HEK293 (cell line): ENCODE results near the gene STK36.

Experiments
- GLIS1 ChIP-seq: fragments of 450-650 bp; formaldehyde crosslinking; IDR thresholded peaks from 2 replicates; pipeline ENCODE4 v1.5.1; 2016; ENCODE audit warnings: missing biosample characterization, missing genetic modification characterization
- SCRT1 ChIP-seq: fragments of 450-650 bp; formaldehyde crosslinking; IDR thresholded peaks from 2 replicates; pipeline ENCODE4 v1.5.1; 2016; ENCODE audit warnings: missing biosample characterization, missing genetic modification characterization, borderline replicate concordance
- SP7 ChIP-seq: fragments of 450-650 bp; formaldehyde crosslinking; IDR thresholded peaks from 2 replicates; pipeline ENCODE4 v1.5.1; 2016; ENCODE audit warnings: missing biosample characterization, missing genetic modification characterization
- YY1 ChIP-seq: fragments of 450-650 bp; formaldehyde crosslinking; IDR thresholded peaks from 2 replicates; pipeline ENCODE4 v1.5.1; 2018; ENCODE audit warnings: missing biosample characterization, missing genetic modification characterization
- ZBTB17 ChIP-seq: fragments of 450-650 bp; formaldehyde crosslinking; IDR thresholded peaks from 2 replicates; pipeline ENCODE4 v1.5.1; 2016; ENCODE audit warnings: missing biosample characterization, missing genetic modification characterization
- ZFP37 ChIP-seq: fragments of 450-650 bp; formaldehyde crosslinking; IDR thresholded peaks from 2 replicates; pipeline ENCODE4 v1.5.1; 2016; ENCODE audit warnings: missing biosample characterization, missing genetic modification characterization
- ZNF366 ChIP-seq: fragments of 450-650 bp; formaldehyde crosslinking; conservative IDR thresholded peaks from 2 replicates; pipeline ENCODE4 v1.5.1; 2016; ENCODE audit warnings: missing biosample characterization, missing genetic modification characterization
- ZNF394 ChIP-seq: fragments of 450-650 bp; formaldehyde crosslinking; IDR thresholded peaks from 2 replicates; pipeline ENCODE4 v1.5.1; 2016; ENCODE audit warnings: missing biosample characterization, missing genetic modification characterization, mild to moderate bottlenecking, moderate library complexity, borderline replicate concordance
- ZNF530 ChIP-seq: fragments of 450-650 bp; formaldehyde crosslinking; IDR thresholded peaks from 2 replicates; pipeline ENCODE4 v1.5.1; 2016; ENCODE audit warnings: low read depth, missing biosample characterization, missing genetic modification characterization
- ZNF600 ChIP-seq: fragments of 450-650 bp; formaldehyde crosslinking; IDR thresholded peaks from 2 replicates; pipeline ENCODE4 v1.5.1; 2016; ENCODE audit warnings: missing biosample characterization, missing genetic modification characterization
- ZNF76 ChIP-seq: fragments of 450-650 bp; formaldehyde crosslinking; IDR thresholded peaks from 2 replicates; pipeline ENCODE4; 2016; ENCODE audit warnings: low read depth, missing biosample characterization, missing genetic modification characterization, borderline replicate concordance
- TF ChIP-seq, protein P1 (sequence below): sonication (generic); formaldehyde crosslinking; IDR thresholded peaks from 2 replicates; pipeline ENCODE4 v1.8.1; 2022; ENCODE audit warnings: mild to moderate bottlenecking, moderate library complexity, missing genetic modification reagents
- TF ChIP-seq, protein P2 (sequence below): fragments of 450-650 bp; formaldehyde crosslinking; conservative IDR thresholded peaks from 2 replicates; pipeline ENCODE4 v1.5.1; 2016; ENCODE audit warnings: low read depth, missing biosample characterization, missing genetic modification characterization
- TF ChIP-seq, protein P3 (sequence below): fragments of 450-650 bp; formaldehyde crosslinking; IDR thresholded peaks from 2 replicates; pipeline ENCODE4 v1.5.1; 2017; ENCODE audit warnings: missing biosample characterization, missing genetic modification characterization
- TF ChIP-seq, protein P4 (sequence below): fragments of 450-650 bp; formaldehyde crosslinking; IDR thresholded peaks from 2 replicates; pipeline ENCODE4 v1.5.1; 2016; ENCODE audit warnings: missing biosample characterization, missing genetic modification characterization
- TF ChIP-seq, protein P5 (sequence below): fragments of 450-650 bp; formaldehyde crosslinking; IDR thresholded peaks from 2 replicates; pipeline ENCODE4 v1.5.1; 2016; ENCODE audit warnings: missing biosample characterization, missing genetic modification characterization
- TF ChIP-seq, protein P6 (sequence below): fragments of 450-650 bp; formaldehyde crosslinking; conservative IDR thresholded peaks from 2 replicates; pipeline ENCODE4 v1.5.1; 2016; ENCODE audit warnings: low read depth, missing biosample characterization, missing genetic modification characterization
- TF ChIP-seq, protein P7 (sequence below): IDR thresholded peaks from 2 replicates; pipeline ENCODE4 v1.6.1; 2011; ENCODE audit warnings: mild to moderate bottlenecking, low read depth, low read length, borderline replicate concordance

The STK36 gene

DNA sequence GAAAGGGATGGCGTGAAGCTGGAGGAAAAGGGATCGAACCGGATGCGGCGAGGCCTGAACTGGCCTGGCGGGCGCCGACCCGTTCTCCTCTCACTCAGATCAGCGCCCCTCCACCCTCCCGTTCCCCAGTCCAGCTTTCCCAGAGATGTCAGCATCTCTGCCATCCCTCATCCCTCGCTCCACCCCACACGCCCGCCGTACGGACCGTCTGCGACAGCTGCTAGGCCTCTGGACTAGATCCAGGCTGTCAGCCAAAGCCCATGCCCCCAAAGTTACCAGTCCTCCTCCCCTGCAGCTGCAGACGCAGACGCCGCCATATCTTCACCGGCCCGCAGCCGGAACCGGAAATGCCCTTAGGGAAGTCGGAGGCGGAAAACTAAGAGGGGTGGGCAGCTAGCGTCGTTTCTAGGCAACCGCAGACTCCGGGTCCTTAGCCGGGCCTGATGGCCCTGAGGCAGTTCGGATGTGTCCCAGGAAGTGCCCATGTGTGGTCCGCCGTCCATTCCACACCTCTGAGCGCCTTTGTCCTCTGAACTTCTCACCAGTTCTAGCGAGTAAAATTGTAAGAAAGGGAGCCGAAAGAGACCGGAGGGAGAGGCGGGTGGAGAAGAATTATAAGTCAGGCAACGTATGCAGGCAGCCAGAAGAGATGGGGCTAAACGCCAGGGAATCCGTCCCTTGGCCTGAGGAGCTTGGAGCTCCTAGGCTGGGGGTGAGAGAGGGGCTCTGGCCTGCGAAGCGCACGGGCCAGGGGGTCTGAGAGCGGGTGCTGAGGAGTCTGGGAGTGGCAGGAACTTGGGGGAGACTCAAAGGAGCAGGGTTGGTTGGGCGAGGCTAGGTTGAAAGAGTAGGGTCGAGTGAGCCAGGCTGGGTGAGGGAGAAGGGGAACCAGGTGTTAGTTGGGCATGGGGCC lies at the start of gene STK36, which contains the start of gene RNF25 (continued):
- TF ChIP-seq, protein P1, sequence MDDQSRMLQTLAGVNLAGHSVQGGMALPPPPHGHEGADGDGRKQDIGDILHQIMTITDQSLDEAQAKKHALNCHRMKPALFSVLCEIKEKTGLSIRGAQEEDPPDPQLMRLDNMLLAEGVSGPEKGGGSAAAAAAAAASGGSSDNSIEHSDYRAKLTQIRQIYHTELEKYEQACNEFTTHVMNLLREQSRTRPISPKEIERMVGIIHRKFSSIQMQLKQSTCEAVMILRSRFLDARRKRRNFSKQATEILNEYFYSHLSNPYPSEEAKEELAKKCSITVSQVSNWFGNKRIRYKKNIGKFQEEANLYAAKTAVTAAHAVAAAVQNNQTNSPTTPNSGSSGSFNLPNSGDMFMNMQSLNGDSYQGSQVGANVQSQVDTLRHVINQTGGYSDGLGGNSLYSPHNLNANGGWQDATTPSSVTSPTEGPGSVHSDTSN (CRISPR knock-in tag), result no peak
- peak; percentile 86 for TF ChIP-seq ZBTB17 (tag by site-specific recombination)
- TF ChIP-seq, protein P2, sequence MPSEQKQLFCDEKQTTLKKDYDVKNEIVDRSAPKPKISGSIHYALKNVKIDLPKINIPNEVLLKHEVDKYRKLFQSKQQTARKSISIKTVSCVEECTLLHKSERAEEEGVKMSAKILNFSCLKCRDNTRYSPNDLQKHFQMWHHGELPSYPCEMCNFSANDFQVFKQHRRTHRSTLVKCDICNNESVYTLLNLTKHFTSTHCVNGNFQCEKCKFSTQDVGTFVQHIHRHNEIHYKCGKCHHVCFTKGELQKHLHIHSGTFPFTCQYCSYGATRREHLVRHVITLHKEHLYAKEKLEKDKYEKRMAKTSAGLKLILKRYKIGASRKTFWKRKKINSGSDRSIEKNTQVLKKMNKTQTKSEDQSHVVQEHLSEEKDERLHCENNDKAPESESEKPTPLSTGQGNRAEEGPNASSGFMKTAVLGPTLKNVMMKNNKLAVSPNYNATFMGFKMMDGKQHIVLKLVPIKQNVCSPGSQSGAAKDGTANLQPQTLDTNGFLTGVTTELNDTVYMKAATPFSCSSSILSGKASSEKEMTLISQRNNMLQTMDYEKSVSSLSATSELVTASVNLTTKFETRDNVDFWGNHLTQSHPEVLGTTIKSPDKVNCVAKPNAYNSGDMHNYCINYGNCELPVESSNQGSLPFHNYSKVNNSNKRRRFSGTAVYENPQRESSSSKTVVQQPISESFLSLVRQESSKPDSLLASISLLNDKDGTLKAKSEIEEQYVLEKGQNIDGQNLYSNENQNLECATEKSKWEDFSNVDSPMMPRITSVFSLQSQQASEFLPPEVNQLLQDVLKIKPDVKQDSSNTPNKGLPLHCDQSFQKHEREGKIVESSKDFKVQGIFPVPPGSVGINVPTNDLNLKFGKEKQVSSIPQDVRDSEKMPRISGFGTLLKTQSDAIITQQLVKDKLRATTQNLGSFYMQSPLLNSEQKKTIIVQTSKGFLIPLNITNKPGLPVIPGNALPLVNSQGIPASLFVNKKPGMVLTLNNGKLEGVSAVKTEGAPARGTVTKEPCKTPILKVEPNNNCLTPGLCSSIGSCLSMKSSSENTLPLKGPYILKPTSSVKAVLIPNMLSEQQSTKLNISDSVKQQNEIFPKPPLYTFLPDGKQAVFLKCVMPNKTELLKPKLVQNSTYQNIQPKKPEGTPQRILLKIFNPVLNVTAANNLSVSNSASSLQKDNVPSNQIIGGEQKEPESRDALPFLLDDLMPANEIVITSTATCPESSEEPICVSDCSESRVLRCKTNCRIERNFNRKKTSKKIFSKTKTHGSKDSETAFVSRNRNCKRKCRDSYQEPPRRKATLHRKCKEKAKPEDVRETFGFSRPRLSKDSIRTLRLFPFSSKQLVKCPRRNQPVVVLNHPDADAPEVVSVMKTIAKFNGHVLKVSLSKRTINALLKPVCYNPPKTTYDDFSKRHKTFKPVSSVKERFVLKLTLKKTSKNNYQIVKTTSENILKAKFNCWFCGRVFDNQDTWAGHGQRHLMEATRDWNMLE (tag by site-specific recombination), result peak; percentile 57
- TF ChIP-seq ZFP37, result peak; percentile 32; the same call in 1 of the 2 replicates
- peak; percentile 16; the same call in 1 of the 2 replicates for TF ChIP-seq ZNF76
- TF ChIP-seq, protein P3, sequence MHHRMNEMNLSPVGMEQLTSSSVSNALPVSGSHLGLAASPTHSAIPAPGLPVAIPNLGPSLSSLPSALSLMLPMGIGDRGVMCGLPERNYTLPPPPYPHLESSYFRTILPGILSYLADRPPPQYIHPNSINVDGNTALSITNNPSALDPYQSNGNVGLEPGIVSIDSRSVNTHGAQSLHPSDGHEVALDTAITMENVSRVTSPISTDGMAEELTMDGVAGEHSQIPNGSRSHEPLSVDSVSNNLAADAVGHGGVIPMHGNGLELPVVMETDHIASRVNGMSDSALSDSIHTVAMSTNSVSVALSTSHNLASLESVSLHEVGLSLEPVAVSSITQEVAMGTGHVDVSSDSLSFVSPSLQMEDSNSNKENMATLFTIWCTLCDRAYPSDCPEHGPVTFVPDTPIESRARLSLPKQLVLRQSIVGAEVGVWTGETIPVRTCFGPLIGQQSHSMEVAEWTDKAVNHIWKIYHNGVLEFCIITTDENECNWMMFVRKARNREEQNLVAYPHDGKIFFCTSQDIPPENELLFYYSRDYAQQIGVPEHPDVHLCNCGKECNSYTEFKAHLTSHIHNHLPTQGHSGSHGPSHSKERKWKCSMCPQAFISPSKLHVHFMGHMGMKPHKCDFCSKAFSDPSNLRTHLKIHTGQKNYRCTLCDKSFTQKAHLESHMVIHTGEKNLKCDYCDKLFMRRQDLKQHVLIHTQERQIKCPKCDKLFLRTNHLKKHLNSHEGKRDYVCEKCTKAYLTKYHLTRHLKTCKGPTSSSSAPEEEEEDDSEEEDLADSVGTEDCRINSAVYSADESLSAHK, result no peak
- peak; percentile 69 for TF ChIP-seq ZNF366 (tag by site-specific recombination)
- peak; percentile 18; the same call in 1 of the 2 replicates for TF ChIP-seq GLIS1 (tag by site-specific recombination)
- no peak for TF ChIP-seq SCRT1 (tag by site-specific recombination)
- peak; percentile 73; the same call in 1 of the 2 replicates for TF ChIP-seq YY1
- TF ChIP-seq, protein P4, sequence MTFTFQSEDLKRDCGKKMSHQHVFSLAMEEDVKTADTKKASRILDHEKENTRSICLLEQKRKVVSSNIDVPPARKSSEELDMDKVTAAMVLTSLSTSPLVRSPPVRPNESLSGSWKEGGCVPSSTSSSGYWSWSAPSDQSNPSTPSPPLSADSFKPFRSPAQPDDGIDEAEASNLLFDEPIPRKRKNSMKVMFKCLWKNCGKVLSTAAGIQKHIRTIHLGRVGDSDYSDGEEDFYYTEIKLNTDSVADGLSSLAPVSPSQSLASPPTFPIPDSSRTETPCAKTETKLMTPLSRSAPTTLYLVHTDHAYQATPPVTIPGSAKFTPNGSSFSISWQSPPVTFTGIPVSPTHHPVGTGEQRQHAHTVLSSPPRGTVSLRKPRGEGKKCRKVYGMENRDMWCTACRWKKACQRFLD (tag by site-specific recombination), result 0 out of 2 replicates have a peak, but pooled peaks have one; percentile 17
- TF ChIP-seq, protein P5, sequence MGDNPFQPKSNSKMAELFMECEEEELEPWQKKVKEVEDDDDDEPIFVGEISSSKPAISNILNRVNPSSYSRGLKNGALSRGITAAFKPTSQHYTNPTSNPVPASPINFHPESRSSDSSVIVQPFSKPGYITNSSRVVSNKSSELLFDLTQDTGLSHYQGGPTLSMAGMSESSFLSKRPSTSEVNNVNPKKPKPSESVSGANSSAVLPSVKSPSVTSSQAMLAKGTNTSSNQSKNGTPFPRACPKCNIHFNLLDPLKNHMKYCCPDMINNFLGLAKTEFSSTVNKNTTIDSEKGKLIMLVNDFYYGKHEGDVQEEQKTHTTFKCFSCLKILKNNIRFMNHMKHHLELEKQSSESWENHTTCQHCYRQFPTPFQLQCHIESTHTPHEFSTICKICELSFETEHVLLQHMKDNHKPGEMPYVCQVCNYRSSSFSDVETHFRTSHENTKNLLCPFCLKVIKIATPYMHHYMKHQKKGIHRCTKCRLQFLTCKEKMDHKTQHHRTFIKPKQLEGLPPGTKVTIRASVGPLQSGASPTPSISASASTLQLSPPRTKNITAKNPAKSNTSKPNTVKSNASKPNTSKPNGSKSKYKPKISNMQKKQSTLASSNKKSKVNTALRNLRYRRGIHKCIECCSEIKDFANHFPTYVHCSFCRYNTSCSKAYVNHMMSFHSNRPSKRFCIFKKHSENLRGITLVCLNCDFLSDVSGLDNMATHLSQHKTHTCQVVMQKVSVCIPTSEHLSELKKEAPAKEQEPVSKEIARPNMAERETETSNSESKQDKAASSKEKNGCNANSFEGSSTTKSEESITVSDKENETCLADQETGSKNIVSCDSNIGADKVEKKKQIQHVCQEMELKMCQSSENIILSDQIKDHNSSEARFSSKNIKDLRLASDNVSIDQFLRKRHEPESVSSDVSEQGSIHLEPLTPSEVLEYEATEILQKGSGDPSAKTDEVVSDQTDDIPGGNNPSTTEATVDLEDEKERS (tag by site-specific recombination), result no peak
- TF ChIP-seq, protein P6, sequence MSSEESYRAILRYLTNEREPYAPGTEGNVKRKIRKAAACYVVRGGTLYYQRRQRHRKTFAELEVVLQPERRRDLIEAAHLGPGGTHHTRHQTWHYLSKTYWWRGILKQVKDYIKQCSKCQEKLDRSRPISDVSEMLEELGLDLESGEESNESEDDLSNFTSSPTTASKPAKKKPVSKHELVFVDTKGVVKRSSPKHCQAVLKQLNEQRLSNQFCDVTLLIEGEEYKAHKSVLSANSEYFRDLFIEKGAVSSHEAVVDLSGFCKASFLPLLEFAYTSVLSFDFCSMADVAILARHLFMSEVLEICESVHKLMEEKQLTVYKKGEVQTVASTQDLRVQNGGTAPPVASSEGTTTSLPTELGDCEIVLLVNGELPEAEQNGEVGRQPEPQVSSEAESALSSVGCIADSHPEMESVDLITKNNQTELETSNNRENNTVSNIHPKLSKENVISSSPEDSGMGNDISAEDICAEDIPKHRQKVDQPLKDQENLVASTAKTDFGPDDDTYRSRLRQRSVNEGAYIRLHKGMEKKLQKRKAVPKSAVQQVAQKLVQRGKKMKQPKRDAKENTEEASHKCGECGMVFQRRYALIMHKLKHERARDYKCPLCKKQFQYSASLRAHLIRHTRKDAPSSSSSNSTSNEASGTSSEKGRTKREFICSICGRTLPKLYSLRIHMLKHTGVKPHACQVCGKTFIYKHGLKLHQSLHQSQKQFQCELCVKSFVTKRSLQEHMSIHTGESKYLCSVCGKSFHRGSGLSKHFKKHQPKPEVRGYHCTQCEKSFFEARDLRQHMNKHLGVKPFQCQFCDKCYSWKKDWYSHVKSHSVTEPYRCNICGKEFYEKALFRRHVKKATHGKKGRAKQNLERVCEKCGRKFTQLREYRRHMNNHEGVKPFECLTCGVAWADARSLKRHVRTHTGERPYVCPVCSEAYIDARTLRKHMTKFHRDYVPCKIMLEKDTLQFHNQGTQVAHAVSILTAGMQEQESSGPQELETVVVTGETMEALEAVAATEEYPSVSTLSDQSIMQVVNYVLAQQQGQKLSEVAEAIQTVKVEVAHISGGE (tag by site-specific recombination), result peak; percentile 97
- TF ChIP-seq SP7 (tag by site-specific recombination), result peak; percentile 54; the same call in 1 of the 2 replicates
- 0 out of 2 replicates have a peak, but pooled peaks have one; percentile 12 for TF ChIP-seq ZNF394 (tag by site-specific recombination)
- TF ChIP-seq ZNF530, result no peak
- no peak for TF ChIP-seq ZNF600
- TF ChIP-seq, protein P7, sequence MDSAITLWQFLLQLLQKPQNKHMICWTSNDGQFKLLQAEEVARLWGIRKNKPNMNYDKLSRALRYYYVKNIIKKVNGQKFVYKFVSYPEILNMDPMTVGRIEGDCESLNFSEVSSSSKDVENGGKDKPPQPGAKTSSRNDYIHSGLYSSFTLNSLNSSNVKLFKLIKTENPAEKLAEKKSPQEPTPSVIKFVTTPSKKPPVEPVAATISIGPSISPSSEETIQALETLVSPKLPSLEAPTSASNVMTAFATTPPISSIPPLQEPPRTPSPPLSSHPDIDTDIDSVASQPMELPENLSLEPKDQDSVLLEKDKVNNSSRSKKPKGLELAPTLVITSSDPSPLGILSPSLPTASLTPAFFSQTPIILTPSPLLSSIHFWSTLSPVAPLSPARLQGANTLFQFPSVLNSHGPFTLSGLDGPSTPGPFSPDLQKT, result 0 out of 2 replicates have a peak, but pooled peaks have one; percentile 68
